Panc1 (cell line): ENCODE results near the gene TMEM98. TPM values are rescaled to one million over a fixed set of nuclear protein-coding genes. Genes with fewer than 3 reads are reported as not detected.

Experiments
- ATAC-seq: fragments of 200-7000 bp; cut with Tn5 transposase; 2 replicates; pipeline ENCODE4 v1.9.1; 2020; ENCODE audit warnings: mild to moderate bottlenecking, moderate library complexity
- BruUV-seq: library from RNA; stranded (reverse); fragments of 400-500 nt; replicated peaks from 2 replicates; lab custom pipeline; 2021; lab: Mats Ljungman, UMichigan
- CTCF ChIA-PET: fragments of 300-600 bp; sonication (Branson Sonifier 250); formaldehyde crosslinking; loops from one replicate; lab custom pipeline; 2022; ENCODE audit warnings: antibody characterized with exemption; lab: Charles Lee
- POLR2A ChIA-PET: fragments of 300-600 bp; sonication (Branson Sonifier 250); formaldehyde crosslinking; loops from one replicate; lab custom pipeline; 2022; ENCODE audit warnings: antibody characterized with exemption; lab: Charles Lee
- DNase-seq: peaks from one replicate; pipeline ENCODE4 v3.0.0-alpha.2; 2010; ENCODE audit warnings: low read depth, low spot score
- H3K27ac ChIP-seq: 2 replicates; pipeline ENCODE4 v1.5.1; 2011; ENCODE audit warnings: mild to moderate bottlenecking, low read length, inconsistent platforms
- H3K27me3 ChIP-seq: fragments of 200-500 bp; sonication (Bioruptor generic); 2 replicates; pipeline ENCODE4 v1.6.0; 2014; ENCODE audit warnings: low read length, inconsistent platforms; ENCODE audit not compliant: control insufficient read depth, insufficient read depth
- H3K36me3 ChIP-seq: fragments of 200-500 bp; sonication (Bioruptor generic); 2 replicates; pipeline ENCODE4 v1.5.1; 2014; ENCODE audit warnings: inconsistent platforms, mild to moderate bottlenecking, low read length, moderate library complexity; ENCODE audit not compliant: control insufficient read depth, insufficient read depth
- H3K4me1 ChIP-seq: 2 replicates; pipeline ENCODE4 v1.5.1; 2011; ENCODE audit warnings: inconsistent platforms, mild to moderate bottlenecking, low read length, moderate library complexity; ENCODE audit not compliant: control insufficient read depth, insufficient read depth
- H3K4me3 ChIP-seq, 2 experiments: 2 replicates each; pipeline ENCODE4 v1.5.1; 2011 to 2012; ENCODE audit warnings: low read depth in 2 of 2, low read length in 2 of 2, mild to moderate bottlenecking in 2 of 2, inconsistent platforms in 1 of 2, moderate library complexity in 1 of 2
- H3K9me3 ChIP-seq: fragments of 200-500 bp; sonication (Bioruptor generic); 2 replicates; pipeline ENCODE4 v1.5.1; 2014; ENCODE audit warnings: low read depth, mild to moderate bottlenecking, inconsistent platforms, low read length, moderate library complexity; ENCODE audit not compliant: control insufficient read depth, insufficient read depth
- POLR2AphosphoS5 ChIP-seq: IDR thresholded peaks from 2 replicates; pipeline ENCODE4 v1.6.1; 2012; ENCODE audit warnings: mild to moderate bottlenecking, low read depth, low read length, moderate library complexity
- REST ChIP-seq, 2 experiments: IDR thresholded peaks; 2 replicates each; pipeline ENCODE4 v1.6.1; 2011 to 2012; ENCODE audit warnings: low read depth in 2 of 2, control low read depth in 1 of 2, low read length in 1 of 2, mild to moderate bottlenecking in 1 of 2, moderate library complexity in 1 of 2; ENCODE audit not compliant: insufficient read depth in 1 of 2
- SIN3A ChIP-seq: IDR thresholded peaks from 2 replicates; pipeline ENCODE4 v1.6.1; 2012; ENCODE audit warnings: low read depth, mild to moderate bottlenecking, low read length, moderate library complexity, borderline replicate concordance; ENCODE audit not compliant: insufficient read depth
- TCF7L2 ChIP-seq: IDR thresholded peaks from 2 replicates; pipeline ENCODE4 v1.6.1; 2011; ENCODE audit warnings: mild to moderate bottlenecking, low read depth, low read length, inconsistent platforms
- in situ Hi-C: cut with HindIII; loops from 2 replicates; pipeline ENCODE4 v1.10.0; 2016; ENCODE audit warnings: low sequenced_read_pairs, low pct_unique_long_range_greater_than_20kb
- intact Hi-C: fragments of 100-400 bp; cut with micrococcal nuclease; formaldehyde crosslinking; loops from one replicate; pipeline ENCODE4 v1.10.0; 2022; ENCODE audit not compliant: unreplicated experiment
- total RNA-seq: library from RNA; stranded (reverse); gene quantifications from one replicate; pipeline ENCODE4 v1.2.1, GENCODE V29; 2021; ENCODE audit not compliant: unreplicated experiment
- TF ChIP-seq, protein P1 (sequence below): fragments of 450-650 bp; IDR thresholded peaks from 2 replicates; pipeline ENCODE4 v1.5.1; 2017; ENCODE audit warnings: mild to moderate bottlenecking

TMEM98 gene
- total RNA-seq, 1 experiment from 2014 or later = 2.2 TPM

DNA sequence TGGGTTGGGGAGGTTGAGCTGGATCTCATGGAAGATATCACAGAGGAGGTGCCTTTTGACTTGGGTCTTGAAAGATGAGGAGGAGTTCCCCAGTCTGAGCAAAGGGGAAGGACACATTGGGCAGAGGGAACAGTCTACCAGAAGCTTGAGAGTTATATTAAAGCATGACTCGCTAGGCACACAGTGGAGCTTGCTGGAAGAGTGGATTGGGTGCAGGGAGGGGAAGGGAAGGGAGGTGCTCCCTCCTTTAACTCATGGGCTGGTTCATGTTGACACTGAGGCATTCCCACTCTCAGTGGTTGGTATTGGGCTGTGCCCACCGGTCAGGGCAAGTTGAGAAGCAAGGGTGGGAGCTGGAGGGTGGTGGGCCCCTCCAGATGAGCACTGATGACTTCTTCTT lies 5.9 kb downstream of the TMEM98 start:
- H3K36me3 ChIP-seq = no peaks in the 10 kb centered on the region
- intact Hi-C loops (no loop called here), in situ Hi-C loops (no loop called here)
- CTCF ChIA-PET = no interaction called here
- no peak for ATAC-seq
- no TSS peak for BruUV-seq
- POLR2A ChIA-PET = no interaction called here
- H3K4me1 ChIP-seq = no peaks in the 10 kb centered on the region
- no peak for TF ChIP-seq SIN3A
- no peak for TF ChIP-seq TCF7L2
- TF ChIP-seq REST (IDR thresholded peaks at IDR 0.05; ENCODE audit: insufficient read depth in 1 of 2, low read depth in 2 of 2, low read length in 1 of 2) = no peak
- TF ChIP-seq POLR2AphosphoS5 = no peak
- TF ChIP-seq, protein P1, sequence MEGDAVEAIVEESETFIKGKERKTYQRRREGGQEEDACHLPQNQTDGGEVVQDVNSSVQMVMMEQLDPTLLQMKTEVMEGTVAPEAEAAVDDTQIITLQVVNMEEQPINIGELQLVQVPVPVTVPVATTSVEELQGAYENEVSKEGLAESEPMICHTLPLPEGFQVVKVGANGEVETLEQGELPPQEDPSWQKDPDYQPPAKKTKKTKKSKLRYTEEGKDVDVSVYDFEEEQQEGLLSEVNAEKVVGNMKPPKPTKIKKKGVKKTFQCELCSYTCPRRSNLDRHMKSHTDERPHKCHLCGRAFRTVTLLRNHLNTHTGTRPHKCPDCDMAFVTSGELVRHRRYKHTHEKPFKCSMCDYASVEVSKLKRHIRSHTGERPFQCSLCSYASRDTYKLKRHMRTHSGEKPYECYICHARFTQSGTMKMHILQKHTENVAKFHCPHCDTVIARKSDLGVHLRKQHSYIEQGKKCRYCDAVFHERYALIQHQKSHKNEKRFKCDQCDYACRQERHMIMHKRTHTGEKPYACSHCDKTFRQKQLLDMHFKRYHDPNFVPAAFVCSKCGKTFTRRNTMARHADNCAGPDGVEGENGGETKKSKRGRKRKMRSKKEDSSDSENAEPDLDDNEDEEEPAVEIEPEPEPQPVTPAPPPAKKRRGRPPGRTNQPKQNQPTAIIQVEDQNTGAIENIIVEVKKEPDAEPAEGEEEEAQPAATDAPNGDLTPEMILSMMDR = no peak
- H3K27ac ChIP-seq = no peak overlapping the region
- no peak overlapping the region for H3K4me3 ChIP-seq
- DNase-seq = no peak
- peaks cover 17% of the 10 kb centered on the region for H3K27me3 ChIP-seq
- no peaks in the 10 kb centered on the region for H3K9me3 ChIP-seq

- POLR2A ChIA-PET = no interaction called here
Measured at GRCh38 chr17:32935726-32936125, 7.8 kb downstream of the TMEM98 start.

More at GRCh38 chr17:32935726-32936125, 7.8 kb downstream of the TMEM98 start:
- no peaks in the 10 kb centered on the region for H3K36me3 ChIP-seq
- intact Hi-C loops (loop anchor here (5.0 kb wide), 1 partner anchor 62 kb away; no protein-coding TSS in a partner anchor), in situ Hi-C loops (no loop called here)
- ATAC-seq = no peak
- CTCF ChIA-PET = interaction anchor here (0.9 kb wide), 1 partner anchor 135 kb away, joined by 4 read pairs; no protein-coding TSS in a partner anchor
- no peak overlapping the region for H3K4me3 ChIP-seq
- no peaks in the 10 kb centered on the region for H3K4me1 ChIP-seq
- TF ChIP-seq SIN3A (no peak), TCF7L2 (no peak), POLR2AphosphoS5 (no peak), REST (IDR thresholded peaks at IDR 0.05; ENCODE audit: insufficient read depth in 1 of 2, low read depth in 2 of 2, low read length in 1 of 2) (no peak)
- TF ChIP-seq, protein P1 = no peak
- H3K27ac ChIP-seq = no peak overlapping the region
- BruUV-seq = no TSS peak
- no peaks in the 10 kb centered on the region for H3K9me3 ChIP-seq
- H3K27me3 ChIP-seq = peaks cover 5% of the 10 kb centered on the region
- no peak for DNase-seq
